ENCODE results near the gene HTT. TPM values are rescaled to one million over a fixed set of nuclear protein-coding genes. Genes with fewer than 3 reads are reported as not detected.

The HTT gene
- total and polyA plus RNA-seq, 2 of the 8 experiments (the other 6 are each of a cell fraction or from before 2014, with no cell fraction given): 24.0 to 71.0 TPM

DNA sequence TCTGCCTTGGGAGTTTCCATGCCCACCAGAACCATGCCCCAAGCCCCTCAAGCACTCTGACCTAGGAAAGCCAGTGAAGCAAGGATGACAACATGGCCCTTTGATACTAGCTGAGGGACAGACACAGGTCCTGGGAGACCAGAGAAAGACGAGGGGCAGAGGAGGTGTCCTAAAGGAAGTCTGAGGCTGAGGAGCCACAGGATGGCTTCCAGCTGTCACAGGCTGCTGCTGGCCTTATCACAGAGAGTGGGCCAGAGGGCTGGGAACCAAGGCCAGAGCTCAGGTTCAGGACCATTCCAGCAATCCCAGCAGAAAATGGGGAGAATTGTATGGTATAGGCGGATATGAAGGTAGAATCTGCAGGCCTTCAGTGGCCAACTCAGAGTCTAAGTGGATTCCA, 142.8 kb downstream of the HTT start:
- Histone ChIP-seq H3K4me3 (ENCODE audit: extremely low read depth in 1 of 4, insufficient read depth in 2 of 4, low read depth in 3 of 4, low read length in 4 of 4) (no peak overlapping the region), H2BK15ac (ENCODE audit: low read length) (no peak overlapping the region), H4K8ac (ENCODE audit: extremely low read depth, insufficient read depth, low read length) (no peak overlapping the region), H2BK5ac (ENCODE audit: low read depth, low read length) (no peak overlapping the region), H3K56ac (replicated peaks; ENCODE audit: insufficient read length, low read depth, low read length) (no peak overlapping the region), H2BK12ac (ENCODE audit: low read depth, low read length) (no peak overlapping the region), H3K9ac (replicated peaks in 1 of 4; ENCODE audit: extremely low read depth in 1 of 4, low read depth in 3 of 4, low read length in 3 of 4) (no peak overlapping the region), H3K4me2 (ENCODE audit: insufficient read depth in 1 of 2, low read depth in 2 of 2, low read length in 2 of 2) (no peak overlapping the region), H3K27me3 (replicated peaks in 1 of 4; ENCODE audit: control insufficient read depth in 3 of 4, extremely low read depth in 1 of 4, insufficient read depth in 3 of 4, low read length in 3 of 4) (no peaks in the 10 kb centered on the region), H2AFZ (ENCODE audit: low read length) (no peak overlapping the region), H2BK20ac (ENCODE audit: low read length) (no peak overlapping the region), H3K23ac (ENCODE audit: insufficient read length) (no peak overlapping the region), H2BK120ac (replicated peaks; ENCODE audit: low read depth, low read length) (no peak overlapping the region), H3K14ac (ENCODE audit: insufficient read length) (no peak overlapping the region), H4K20me1 (replicated peaks in 1 of 2; ENCODE audit: control insufficient read depth in 1 of 2, insufficient read depth in 2 of 2, low read length in 2 of 2) (peaks cover under 1 to 7% of the 10 kb centered on the region in 2 experiments), H3K27ac (ENCODE audit: low read depth, low read length) (no peak overlapping the region), H3K9me3 (ENCODE audit: insufficient read depth in 2 of 2, low read depth in 1 of 2, low read length in 1 of 2) (no peaks in the 10 kb centered on the region), H3K4ac (replicated peaks; ENCODE audit: insufficient read length, low read depth, low read length) (no peak overlapping the region), H3K36me3 (ENCODE audit: control insufficient read depth in 2 of 4, insufficient read depth in 4 of 4, low read length in 3 of 4) (peaks cover 28 to 64% (median 59%) of the 10 kb centered on the region in 4 experiments), H4K91ac (replicated peaks; ENCODE audit: insufficient read length, low read length) (no peak overlapping the region), H3K23me2 (ENCODE audit: low read depth, low read length) (no peaks in the 10 kb centered on the region), H3K79me1 (ENCODE audit: low read depth, low read length) (no peaks in the 10 kb centered on the region), H2AK5ac (ENCODE audit: low read depth, low read length) (no peak overlapping the region), H3K18ac (ENCODE audit: extremely low read depth, low read length) (no peak overlapping the region), H4K5ac (ENCODE audit: insufficient read length, low read depth, low read length) (no peak overlapping the region), H3K4me1 (replicated peaks in 1 of 4; ENCODE audit: control insufficient read depth in 3 of 4, insufficient read depth in 4 of 4, low read length in 3 of 4) (no peaks in the 10 kb centered on the region), H3K79me2 (ENCODE audit: control insufficient read depth in 1 of 2, insufficient read depth in 2 of 2, low read length in 2 of 2) (no peaks in the 10 kb centered on the region)
- FAIRE-seq (no peak), DNase-seq (ENCODE audit: low read depth in 1 of 2, low spot score in 2 of 2) (no peak)
- no peak for TF ChIP-seq KDM1A (IDR thresholded peaks at IDR 0.05; ENCODE audit: borderline replicate concordance, low read length)
- no peak for TF ChIP-seq HDAC2 (IDR thresholded peaks at IDR 0.05; ENCODE audit: borderline replicate concordance in 1 of 2, low read depth in 2 of 2, low read length in 2 of 2)
- 87% methylated on average over 2 of the region's 2 CpGs; no CpG with 5 or more reads in 1 of the 2 experiments for WGBS, 2 experiments (ENCODE audit: extremely low coverage in 1 of 2, insufficient coverage in 1 of 2, insufficient read length in 1 of 2, insufficient replicate concordance in 2 of 2, low coverage in 1 of 2, low lambda C conversion rate in 2 of 2, missing lambda C conversion rate in 1 of 2)
- ChIA-PET CTCF (ENCODE audit: partially characterized antibody) (interaction anchor here (1.1 kb wide), 1 partner anchor 23 kb away, joined by 4 read pairs; no protein-coding TSS in a partner anchor), POLR2A (ENCODE audit: partially characterized antibody) (interaction anchor here (0.6 kb wide), 1 partner anchor 316 kb away, joined by 3 read pairs; no protein-coding TSS in a partner anchor)
